ENCODE results near the gene HDAC4. TPM values are rescaled to one million over a fixed set of nuclear protein-coding genes. Genes with fewer than 3 reads are reported as not detected.

Gene HDAC4
- total and polyA plus RNA-seq, 9 donors = 10.1 to 17.6 (median 13.3) TPM

GRCh38 chr2:239411117-239411516 is 10.3 kb upstream of the HDAC4 start:
- Histone ChIP-seq H3K4me1 (ENCODE audit: control insufficient read depth, insufficient read depth, low read length) (no peaks in the 10 kb centered on the region), H3K36me3 (ENCODE audit: control insufficient read depth, insufficient read depth, low read length) (no peaks in the 10 kb centered on the region), H3K4me3 (ENCODE audit: low read length) (no peak overlapping the region), H3K27ac (ENCODE audit: low read length) (no peak overlapping the region), H3K9me3 (replicated peaks; ENCODE audit: control insufficient read depth, low read depth, low read length) (peaks cover 3% of the 10 kb centered on the region), H3K27me3 (ENCODE audit: control insufficient read depth, insufficient read depth, low read length) (peaks cover 2% of the 10 kb centered on the region)
- WGBS (ENCODE audit: insufficient coverage) = 84% methylated on average over 5 of the region's 5 CpGs
- no peak for DNase-seq

- Histone ChIP-seq H3K9me3 (replicated peaks; ENCODE audit: control insufficient read depth, low read depth, low read length) (peaks cover 3% of the 10 kb centered on the region), H3K4me1 (ENCODE audit: control insufficient read depth, insufficient read depth, low read length) (no peaks in the 10 kb centered on the region), H3K36me3 (ENCODE audit: control insufficient read depth, insufficient read depth, low read length) (no peaks in the 10 kb centered on the region), H3K27me3 (ENCODE audit: control insufficient read depth, insufficient read depth, low read length) (peaks cover 2% of the 10 kb centered on the region), H3K4me3 (ENCODE audit: low read length) (no peak overlapping the region), H3K27ac (ENCODE audit: low read length) (no peak overlapping the region)
- 65% methylated on average over 4 of the region's 6 CpGs for WGBS (ENCODE audit: insufficient coverage)
- no peak for DNase-seq
Observed at GRCh38 chr2:239409976-239410375, 9.2 kb upstream of the HDAC4 start.

DNA sequence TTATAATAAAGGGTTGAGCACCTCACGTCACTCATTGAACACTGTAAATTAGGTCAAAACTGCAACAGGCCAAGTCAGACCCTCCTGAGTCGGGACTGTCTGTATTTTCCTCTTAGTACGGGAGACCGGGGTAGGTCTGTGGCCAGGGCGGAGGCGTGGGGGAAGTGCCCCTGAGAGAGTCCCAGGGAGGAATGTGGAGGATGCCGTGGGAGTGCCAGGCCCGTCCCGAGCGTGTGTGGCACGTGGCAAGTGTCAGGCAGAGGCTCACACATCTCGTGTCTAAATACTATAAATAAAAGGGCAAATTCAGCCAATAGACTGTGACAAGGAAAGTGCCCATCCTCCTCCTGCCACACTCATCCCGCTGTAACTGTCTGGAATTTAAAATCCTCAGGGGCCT is 6.3 kb upstream of the HDAC4 start:
- peaks cover under 1% of the 10 kb centered on the region for H3K9me3 ChIP-seq (replicated peaks; ENCODE audit: control insufficient read depth, low read depth, low read length)
- peaks cover 2% of the 10 kb centered on the region for H3K27me3 ChIP-seq (ENCODE audit: control insufficient read depth, insufficient read depth, low read length)
- DNase-seq = no peak
- WGBS (ENCODE audit: insufficient coverage) = 78% methylated on average over 9 of the region's 13 CpGs
- H3K4me1 ChIP-seq (ENCODE audit: control insufficient read depth, insufficient read depth, low read length) = peaks cover 3% of the 10 kb centered on the region
- no peak overlapping the region for H3K27ac ChIP-seq (ENCODE audit: low read length)
- H3K4me3 ChIP-seq (ENCODE audit: low read length) = no peak overlapping the region
- no peaks in the 10 kb centered on the region for H3K36me3 ChIP-seq (ENCODE audit: control insufficient read depth, insufficient read depth, low read length)

- H3K9me3 ChIP-seq (replicated peaks; ENCODE audit: control insufficient read depth, low read depth, low read length) = no peaks in the 10 kb centered on the region
- no peak for DNase-seq
- no peak overlapping the region for H3K27ac ChIP-seq (ENCODE audit: low read length)
- H3K4me3 ChIP-seq (ENCODE audit: low read length) = no peak overlapping the region
- H3K27me3 ChIP-seq (ENCODE audit: control insufficient read depth, insufficient read depth, low read length) = no peaks in the 10 kb centered on the region
- H3K4me1 ChIP-seq (ENCODE audit: control insufficient read depth, insufficient read depth, low read length) = peaks cover 6% of the 10 kb centered on the region
- no peaks in the 10 kb centered on the region for H3K36me3 ChIP-seq (ENCODE audit: control insufficient read depth, insufficient read depth, low read length)
- WGBS (ENCODE audit: insufficient coverage) = 75% methylated on average over 8 of the region's 11 CpGs
Observed at GRCh38 chr2:239406316-239406995, 5.6 kb upstream of the HDAC4 start.

DNA sequence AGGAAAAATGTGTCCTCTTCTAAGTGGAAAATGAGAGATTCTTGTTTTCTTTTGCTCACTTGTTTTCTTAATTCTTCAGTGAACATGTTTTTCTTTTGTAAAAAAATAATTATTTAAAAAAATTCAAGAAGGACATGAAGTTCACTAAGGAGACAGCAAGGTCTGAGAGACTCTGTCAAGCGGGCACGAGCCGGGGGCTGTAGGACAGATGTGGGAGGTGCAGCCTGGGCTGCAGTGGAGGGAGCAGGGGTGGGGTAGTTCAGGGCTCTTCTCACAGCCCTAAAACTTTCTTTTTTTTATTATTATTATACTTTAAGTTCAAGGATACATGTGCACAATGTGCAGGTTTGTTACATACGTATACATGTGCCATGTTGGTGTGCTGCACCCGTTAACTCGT is 4.3 kb upstream of the HDAC4 start:
- 100% methylated on average over 2 of the region's 6 CpGs for WGBS (ENCODE audit: insufficient coverage)
- no peak overlapping the region for H3K27ac ChIP-seq (ENCODE audit: low read length)
- H3K9me3 ChIP-seq (replicated peaks; ENCODE audit: control insufficient read depth, low read depth, low read length) = no peaks in the 10 kb centered on the region
- no peaks in the 10 kb centered on the region for H3K36me3 ChIP-seq (ENCODE audit: control insufficient read depth, insufficient read depth, low read length)
- H3K4me1 ChIP-seq (ENCODE audit: control insufficient read depth, insufficient read depth, low read length) = peaks cover 6% of the 10 kb centered on the region
- DNase-seq = no peak
- no peaks in the 10 kb centered on the region for H3K27me3 ChIP-seq (ENCODE audit: control insufficient read depth, insufficient read depth, low read length)
- H3K4me3 ChIP-seq (ENCODE audit: low read length) = no peak overlapping the region

- WGBS (ENCODE audit: insufficient coverage) = 95% methylated on average over 10 of the region's 11 CpGs
- Histone ChIP-seq H3K36me3 (ENCODE audit: control insufficient read depth, insufficient read depth, low read length) (no peaks in the 10 kb centered on the region), H3K4me3 (ENCODE audit: low read length) (no peak overlapping the region), H3K4me1 (ENCODE audit: control insufficient read depth, insufficient read depth, low read length) (peaks cover 21% of the 10 kb centered on the region), H3K27ac (ENCODE audit: low read length) (no peak overlapping the region), H3K27me3 (ENCODE audit: control insufficient read depth, insufficient read depth, low read length) (no peaks in the 10 kb centered on the region), H3K9me3 (replicated peaks; ENCODE audit: control insufficient read depth, low read depth, low read length) (no peaks in the 10 kb centered on the region)
- no peak for DNase-seq
Observed at GRCh38 chr2:239402666-239403065, 1.8 kb upstream of the HDAC4 start.

- no peak for DNase-seq
- H3K4me3 ChIP-seq (ENCODE audit: low read length) = peak overlapping the region; percentile 80
- H3K9me3 ChIP-seq (replicated peaks; ENCODE audit: control insufficient read depth, low read depth, low read length) = no peaks in the 10 kb centered on the region
- peaks cover 29% of the 10 kb centered on the region for H3K4me1 ChIP-seq (ENCODE audit: control insufficient read depth, insufficient read depth, low read length)
- WGBS (ENCODE audit: insufficient coverage) = under 1% methylated on average over 29 of the region's 33 CpGs
- H3K27ac ChIP-seq (ENCODE audit: low read length) = peak overlapping the region; percentile 99
- no peaks in the 10 kb centered on the region for H3K36me3 ChIP-seq (ENCODE audit: control insufficient read depth, insufficient read depth, low read length)
- no peaks in the 10 kb centered on the region for H3K27me3 ChIP-seq (ENCODE audit: control insufficient read depth, insufficient read depth, low read length)
Observed at GRCh38 chr2:239401881-239402233, 1.0 kb upstream of the HDAC4 start.

DNA sequence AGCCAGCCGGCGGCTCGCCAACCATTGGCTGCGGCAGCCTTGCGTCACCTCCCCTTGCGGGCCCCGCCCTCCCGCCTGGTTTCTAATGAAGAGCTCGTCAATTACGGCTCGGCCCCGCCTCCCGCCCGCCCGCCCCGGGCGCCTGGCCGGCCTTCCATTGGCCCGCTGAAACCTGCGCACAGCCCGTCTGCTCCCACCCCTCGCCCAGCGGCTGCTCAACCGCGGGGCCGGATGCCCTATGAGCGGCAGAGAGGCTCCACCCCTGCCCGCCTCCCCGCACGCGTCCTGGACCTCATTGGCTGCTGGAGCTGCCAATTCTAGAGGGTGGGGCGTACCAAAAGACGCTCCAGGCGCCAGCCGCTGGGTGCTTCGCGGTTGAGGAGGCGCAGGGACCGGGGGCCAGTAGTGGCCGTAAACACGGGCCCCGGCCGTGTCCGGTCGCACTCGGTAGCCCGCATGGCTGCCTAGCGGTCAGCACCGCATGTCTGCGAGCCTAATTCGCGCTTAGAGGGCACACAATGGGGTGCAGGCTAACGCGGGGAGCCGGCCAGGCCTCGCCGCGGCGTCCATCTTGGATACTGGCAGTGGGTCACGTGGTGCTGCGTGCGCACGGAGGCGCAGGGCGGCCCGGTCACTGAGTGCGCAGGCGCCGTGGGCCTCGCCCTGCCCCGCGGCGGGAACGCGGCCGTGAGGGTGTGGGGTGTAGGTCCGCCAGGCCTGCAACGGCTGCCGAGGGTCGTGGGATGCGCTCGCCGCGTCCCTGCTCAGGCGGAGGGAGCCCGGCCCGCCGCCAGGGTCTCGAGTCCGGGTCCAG is 454 bp upstream of the HDAC4 start:
- peaks cover 31% of the 10 kb centered on the region for H3K4me1 ChIP-seq (ENCODE audit: control insufficient read depth, insufficient read depth, low read length)
- DNase-seq = peak; percentile 100
- H3K27me3 ChIP-seq (ENCODE audit: control insufficient read depth, insufficient read depth, low read length) = no peaks in the 10 kb centered on the region
- peak overlapping the region; percentile 99 for H3K27ac ChIP-seq (ENCODE audit: low read length)
- no peaks in the 10 kb centered on the region for H3K36me3 ChIP-seq (ENCODE audit: control insufficient read depth, insufficient read depth, low read length)
- H3K9me3 ChIP-seq (replicated peaks; ENCODE audit: control insufficient read depth, low read depth, low read length) = no peaks in the 10 kb centered on the region
- H3K4me3 ChIP-seq (ENCODE audit: low read length) = peak overlapping the region; percentile 80
- under 1% methylated on average over 90 of the region's 90 CpGs for WGBS (ENCODE audit: insufficient coverage)

DNA sequence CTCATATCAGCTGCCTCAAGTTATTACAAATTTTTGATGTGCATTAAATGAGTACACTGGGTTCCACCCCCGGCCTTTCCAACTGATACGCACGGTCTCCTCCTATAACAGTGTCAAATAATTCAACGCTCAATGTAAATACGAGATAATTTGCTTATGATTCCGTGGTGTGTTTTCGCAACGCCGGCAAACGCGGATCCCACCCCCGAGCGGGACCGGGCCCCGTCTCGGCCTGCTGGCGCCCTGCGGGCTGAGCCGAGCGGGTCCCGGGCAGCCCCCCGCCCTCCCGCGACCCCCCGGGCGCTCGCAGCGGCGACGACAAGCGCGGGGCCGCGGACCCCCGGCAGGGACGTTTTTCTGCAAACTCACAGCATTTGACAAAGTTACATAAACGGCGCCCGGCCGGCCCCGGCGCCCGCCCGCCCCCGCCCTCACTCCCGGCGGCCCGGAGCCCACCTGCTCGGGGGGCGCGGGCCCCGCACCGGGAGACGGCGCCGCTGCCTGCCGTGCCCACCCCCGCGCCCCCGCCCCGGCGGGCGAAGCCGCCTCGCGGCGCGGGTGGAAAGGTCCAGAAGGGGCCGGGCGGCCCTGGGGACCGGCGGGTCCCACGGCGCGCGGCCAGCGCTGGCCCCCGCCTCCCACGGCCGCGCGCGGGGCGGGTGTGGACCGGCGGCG is 762 bp downstream of the HDAC4 start:
- H3K4me1 ChIP-seq (ENCODE audit: control insufficient read depth, insufficient read depth, low read length) = peaks cover 35% of the 10 kb centered on the region
- H3K27ac ChIP-seq (ENCODE audit: low read length) = peak overlapping the region; percentile 32
- peak overlapping the region; percentile 50 for H3K4me3 ChIP-seq (ENCODE audit: low read length)
- no peaks in the 10 kb centered on the region for H3K36me3 ChIP-seq (ENCODE audit: control insufficient read depth, insufficient read depth, low read length)
- DNase-seq = peak; percentile 39
- no peaks in the 10 kb centered on the region for H3K27me3 ChIP-seq (ENCODE audit: control insufficient read depth, insufficient read depth, low read length)
- no peaks in the 10 kb centered on the region for H3K9me3 ChIP-seq (replicated peaks; ENCODE audit: control insufficient read depth, low read depth, low read length)
- under 1% methylated on average over 83 of the region's 87 CpGs for WGBS (ENCODE audit: insufficient coverage)

DNA sequence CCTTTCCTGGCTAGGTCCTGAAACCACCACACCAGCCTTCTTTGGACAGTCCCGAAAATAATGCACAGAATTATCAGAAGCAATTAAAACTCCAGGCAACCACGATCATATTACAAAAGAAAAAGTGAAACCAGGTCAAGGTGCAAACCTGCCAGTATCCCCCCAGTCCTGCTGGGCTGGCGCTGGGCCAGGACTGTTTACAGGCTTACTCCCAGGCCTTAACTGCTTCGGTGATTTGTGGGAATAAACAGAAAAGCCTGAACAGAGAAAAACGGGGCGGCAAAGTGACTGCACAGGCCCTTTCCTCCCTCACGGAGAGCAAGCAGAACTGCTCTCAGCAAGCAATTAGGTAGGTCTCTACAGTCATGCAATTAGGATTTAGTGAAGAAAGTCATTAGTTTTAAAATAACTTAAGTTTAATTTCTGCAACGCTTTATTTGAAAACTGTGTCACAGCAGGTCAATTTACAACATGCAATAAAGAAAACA is 1.3 kb downstream of the HDAC4 start:
- Histone ChIP-seq H3K9me3 (replicated peaks; ENCODE audit: control insufficient read depth, low read depth, low read length) (no peaks in the 10 kb centered on the region), H3K4me3 (ENCODE audit: low read length) (peak overlapping the region; percentile 50), H3K4me1 (ENCODE audit: control insufficient read depth, insufficient read depth, low read length) (peaks cover 41% of the 10 kb centered on the region), H3K27ac (ENCODE audit: low read length) (peak overlapping the region; percentile 32), H3K27me3 (ENCODE audit: control insufficient read depth, insufficient read depth, low read length) (no peaks in the 10 kb centered on the region), H3K36me3 (ENCODE audit: control insufficient read depth, insufficient read depth, low read length) (no peaks in the 10 kb centered on the region)
- DNase-seq = peak; percentile 44
- WGBS (ENCODE audit: insufficient coverage) = 13% methylated on average over 3 of the region's 8 CpGs

Measured in muscle of leg (tissue), 11 donors.